Measurements from ENCODE around the gene COX7A1. TPM values are rescaled to one million over a fixed set of nuclear protein-coding genes. Genes with fewer than 3 reads are reported as not detected.
"Not testable (repeated sequence)": the region's sequence is repeated elsewhere in the genome, so short reads cannot be mapped to it uniquely, and the experiment has no call there.

COX7A1 gene
- 39.5 TPM for total RNA-seq

- DNase-seq, result peak; percentile 91
Observed at GRCh38 chr19:36152352-36153091, at the start of gene COX7A1. Gene COX7A1 (minus strand): TSS chr19:36152447. CDS start chr19:36152407, 40 bp downstream.

DNA sequence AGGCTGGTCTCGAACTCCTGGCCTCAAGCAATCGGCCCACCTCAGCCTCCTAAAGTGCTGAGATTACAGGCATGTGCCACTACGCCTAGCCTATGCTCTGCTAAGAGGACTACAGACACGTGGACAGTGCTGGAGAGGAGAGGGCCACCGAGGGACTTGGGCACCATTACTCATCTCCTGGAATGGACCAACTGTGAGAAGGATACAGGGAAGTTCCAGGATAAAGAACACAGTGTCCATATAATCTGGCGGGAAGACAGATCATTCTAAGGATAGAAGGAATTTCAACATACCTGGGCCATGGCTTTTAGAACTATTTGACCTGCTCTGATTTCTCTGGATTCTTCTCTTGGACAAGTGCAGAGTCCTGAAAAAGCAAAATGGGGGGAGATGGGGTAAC, 49.4 kb upstream of the COX7A1 start:
- DNase-seq, result no peak

DNA sequence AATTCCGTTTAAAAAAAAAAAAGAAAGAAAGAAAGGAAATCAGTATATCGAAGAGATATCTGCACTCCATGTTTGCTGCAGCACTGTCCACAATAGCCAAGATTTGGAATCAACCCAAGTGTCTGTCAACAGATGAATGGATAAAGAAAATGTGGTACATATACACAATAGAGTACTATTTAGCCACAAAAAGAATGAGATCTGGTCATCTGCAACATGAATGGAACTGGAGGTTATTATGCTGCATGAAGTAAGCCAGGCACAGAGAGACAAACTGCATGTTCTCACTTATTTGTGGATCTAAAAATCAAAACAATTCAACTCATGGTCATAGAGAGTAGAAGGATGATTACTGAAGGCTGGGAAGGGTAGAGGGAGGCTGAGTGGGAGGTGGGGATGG, 45.9 kb upstream of the COX7A1 start:
- no peak for DNase-seq

GRCh38 chr19:36196249-36196648, 44.0 kb upstream of the COX7A1 start:
- no peak for DNase-seq

GRCh38 chr19:36186722-36187121, 34.5 kb upstream of the COX7A1 start:
- not testable (repeated sequence) for DNase-seq

DNA sequence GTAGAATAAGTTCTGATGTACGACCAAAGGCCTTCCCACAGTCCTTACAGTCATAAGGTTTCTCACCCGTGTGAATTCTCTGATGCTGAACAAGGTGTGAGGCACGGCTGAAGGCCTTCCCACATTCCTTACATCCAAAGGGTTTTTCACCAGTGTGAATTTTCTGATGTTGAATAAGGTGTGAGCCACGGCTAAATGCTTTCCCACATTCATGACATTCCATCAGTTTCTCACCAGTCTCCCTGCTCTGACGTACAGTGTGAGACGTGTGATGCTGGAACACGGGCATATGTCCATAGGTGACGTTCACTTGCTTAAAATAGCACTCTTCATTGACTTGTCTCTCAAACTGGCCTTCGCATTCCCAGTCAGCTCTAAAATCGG, 31.0 kb upstream of the COX7A1 start:
- no peak for DNase-seq

- DNase-seq, result peak; percentile 27
Observed at GRCh38 chr19:36182612-36183244, 30.5 kb upstream of the COX7A1 start.

GRCh38 chr19:36179077-36179476, 26.8 kb upstream of the COX7A1 start:
- DNase-seq, result not testable (repeated sequence)

DNA sequence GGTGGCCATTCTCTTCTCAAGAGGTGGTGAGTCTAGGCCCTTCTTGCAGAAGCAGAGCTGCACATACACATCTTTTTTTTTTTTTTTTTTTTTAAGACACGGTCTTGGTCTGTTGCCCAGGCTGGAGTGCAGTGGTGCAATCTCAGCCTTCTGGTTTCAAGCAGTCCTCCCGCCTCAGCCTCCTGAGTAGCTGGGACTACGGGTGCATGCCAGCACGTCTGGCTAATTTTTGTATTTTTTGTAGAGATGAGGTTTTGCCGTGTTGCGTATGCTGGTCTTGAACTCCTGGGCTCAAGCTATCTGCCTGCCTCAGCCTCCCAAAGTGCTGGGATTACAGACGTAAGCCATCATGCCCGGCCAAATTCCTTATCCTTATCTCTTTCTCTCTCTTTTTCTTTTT, 21.6 kb upstream of the COX7A1 start:
- not testable (repeated sequence) for DNase-seq

DNA sequence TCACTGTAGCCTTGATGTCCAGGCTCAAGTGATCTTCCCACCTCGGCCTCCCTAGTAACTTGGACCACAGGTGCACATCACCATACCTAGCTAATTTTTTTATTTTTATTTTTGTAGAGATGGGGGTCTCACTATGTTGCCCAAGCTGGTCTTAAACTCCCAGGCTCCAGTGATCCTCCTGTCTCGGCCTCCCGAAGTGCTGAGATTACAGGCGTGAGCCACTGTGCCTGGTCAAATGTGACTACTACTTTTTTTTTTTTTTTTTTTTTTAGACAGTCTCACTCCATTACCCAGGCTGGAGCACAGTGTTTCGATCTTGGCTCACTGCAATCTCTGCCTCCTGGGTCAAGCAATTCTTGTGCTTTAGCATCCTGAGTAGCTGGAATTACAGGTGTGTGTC, 20.6 kb upstream of the COX7A1 start:
- no peak for DNase-seq

DNA sequence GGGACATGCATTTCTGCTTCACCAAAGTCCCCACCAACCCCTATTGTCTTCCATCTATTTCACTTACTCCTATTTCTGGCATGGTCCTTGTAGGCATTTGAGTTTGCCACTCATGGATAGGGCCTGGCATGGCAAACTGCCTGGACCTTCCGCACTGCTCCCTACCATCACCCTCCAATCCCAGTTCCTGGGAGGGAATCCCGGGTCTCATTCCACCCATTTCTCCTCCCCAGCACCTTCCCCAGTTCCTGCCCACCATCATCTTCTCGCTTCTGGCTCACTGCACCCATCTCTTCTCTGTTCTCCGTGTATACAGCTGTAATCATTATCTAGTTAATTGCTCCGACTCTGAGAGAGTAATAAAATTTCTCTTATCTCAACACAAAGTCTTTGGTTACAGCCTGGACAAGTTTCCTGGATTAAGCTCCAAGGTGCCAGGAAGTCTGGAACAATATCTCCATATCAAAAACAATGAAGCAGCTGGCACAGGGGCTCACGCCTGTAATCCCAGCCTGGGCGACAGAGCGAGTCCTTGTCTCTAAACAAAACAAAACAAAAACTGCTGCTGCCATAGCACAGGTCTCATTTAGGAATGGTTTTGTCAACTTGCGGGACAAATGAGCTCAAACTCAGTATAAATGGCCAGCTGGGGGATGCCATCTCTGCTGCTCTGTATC, 17.0 kb upstream of the COX7A1 start:
- DNase-seq, result peak; percentile 82

GRCh38 chr19:36163813-36164212, 11.6 kb upstream of the COX7A1 start:
- no peak for DNase-seq

DNA sequence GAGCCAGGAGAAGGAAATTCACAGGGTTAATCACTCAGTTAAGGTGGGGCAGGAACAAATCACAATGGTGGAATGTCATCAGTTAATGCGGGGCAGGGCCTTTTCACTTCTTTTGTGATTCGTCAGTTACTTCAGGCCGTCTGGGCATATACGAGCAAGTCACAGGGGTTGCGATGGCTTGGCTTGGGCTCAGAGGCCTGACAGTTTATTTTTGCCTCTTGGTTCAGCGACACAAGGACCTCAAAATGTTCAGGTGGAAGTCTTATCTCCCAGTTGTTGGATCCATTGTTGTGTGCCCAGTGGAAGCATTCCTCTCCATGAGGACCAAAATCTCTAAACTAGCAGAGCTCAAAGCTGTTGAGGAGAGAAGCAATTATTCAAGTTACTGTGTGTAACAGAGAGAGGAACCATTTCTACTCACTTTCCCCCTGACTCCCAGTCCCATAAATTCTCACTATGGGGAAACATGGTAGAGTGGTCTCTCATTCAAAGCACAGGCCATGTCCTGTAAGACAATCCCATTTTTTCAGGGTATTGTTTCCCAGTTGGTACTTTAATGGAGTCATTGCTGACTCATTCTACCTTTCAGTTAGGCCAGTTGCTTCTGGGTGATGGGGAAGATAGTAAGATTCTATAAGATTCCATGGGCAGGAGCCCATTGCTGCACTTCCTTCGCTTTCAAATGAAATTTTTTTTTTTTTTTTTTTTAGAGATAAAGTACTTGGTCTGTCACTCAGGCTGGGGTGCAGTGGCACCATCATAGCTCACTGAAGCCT, 8.8 kb upstream of the COX7A1 start:
- DNase-seq, result no peak

DNA sequence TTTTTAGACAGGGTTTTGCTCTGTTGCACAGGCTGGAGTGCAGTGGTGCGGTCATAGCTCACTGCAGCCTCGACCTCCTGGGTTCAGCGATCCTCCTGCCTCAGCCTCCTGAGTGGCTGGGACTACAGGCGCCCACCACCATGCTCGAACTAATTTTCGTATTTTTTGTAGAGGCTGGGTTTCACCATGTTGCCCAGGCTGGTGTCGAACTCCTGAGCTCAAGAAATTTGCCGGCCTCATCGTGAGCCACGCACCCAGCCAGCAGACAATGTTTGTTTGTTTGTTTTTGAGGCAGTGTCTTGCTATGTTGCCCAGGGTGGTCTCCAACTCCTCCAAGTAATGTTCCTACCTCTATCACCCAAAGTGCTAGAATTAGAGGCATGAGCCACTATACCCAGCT, 879 bp upstream of the COX7A1 start:
- DNase-seq, result no peak

DNA sequence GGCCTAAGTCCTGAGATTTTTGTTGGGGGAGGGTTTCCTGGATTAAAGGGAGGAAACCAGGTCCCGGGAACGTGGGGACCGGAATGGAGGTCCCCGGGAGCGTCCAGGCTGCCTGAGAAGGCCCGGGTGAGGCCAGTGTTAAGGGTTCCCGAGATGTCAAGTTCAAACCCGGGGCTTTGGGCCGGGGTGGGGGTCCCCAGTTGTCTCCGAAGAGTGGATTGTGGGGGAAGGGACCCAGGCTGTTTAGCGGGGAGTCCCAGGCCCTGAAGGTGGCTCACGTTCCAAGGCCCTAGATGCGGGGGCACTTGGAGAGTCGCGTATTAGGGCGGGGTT, 262 bp downstream of the COX7A1 start:
- no peak for DNase-seq

DNA sequence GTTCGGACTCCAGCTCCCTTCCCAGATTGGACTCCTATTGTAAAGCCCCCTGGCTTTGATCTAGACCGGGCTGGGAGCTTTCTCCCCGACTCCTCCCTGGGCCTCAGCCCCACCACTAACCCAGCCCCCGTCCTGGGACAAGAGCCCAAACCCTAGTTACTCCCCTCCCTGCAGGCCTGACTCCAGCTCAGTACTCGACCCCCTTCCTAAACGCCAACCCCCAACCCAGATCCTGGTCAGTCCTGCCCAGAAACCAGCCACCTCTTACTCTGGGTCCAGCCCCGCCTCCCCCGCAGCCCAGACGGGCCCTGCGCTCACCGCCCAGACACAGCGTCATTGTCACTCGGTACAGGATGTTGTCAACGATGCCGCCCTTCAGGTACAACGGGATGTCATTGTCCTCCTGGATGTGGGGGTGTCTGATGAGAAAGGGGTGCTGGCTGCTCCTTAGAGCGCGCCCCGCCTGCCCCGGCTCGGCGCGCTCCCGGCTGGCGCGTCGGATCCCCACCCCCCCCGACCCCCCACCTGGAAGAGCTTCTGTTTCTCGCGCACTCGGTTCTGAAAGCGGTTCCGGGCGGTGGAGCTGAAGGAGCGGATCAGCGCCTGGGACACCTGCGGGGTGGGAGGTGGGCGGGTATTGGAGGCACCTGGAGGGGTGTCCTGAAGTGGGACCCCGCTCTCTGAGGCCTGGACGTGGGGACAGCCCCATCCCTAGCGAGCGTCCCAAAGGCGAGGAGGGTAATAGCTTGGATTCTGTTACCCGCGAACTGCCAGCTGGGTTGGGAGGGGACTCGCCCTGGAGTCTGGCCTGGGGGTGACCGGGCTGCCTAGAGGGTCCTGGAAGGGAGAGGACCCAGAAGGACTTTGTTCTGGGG, 866 bp downstream of the COX7A1 start:
- peak; percentile 78 for DNase-seq

GRCh38 chr19:36150586-36150985, 1.7 kb downstream of the COX7A1 start:
- no peak for DNase-seq

DNA sequence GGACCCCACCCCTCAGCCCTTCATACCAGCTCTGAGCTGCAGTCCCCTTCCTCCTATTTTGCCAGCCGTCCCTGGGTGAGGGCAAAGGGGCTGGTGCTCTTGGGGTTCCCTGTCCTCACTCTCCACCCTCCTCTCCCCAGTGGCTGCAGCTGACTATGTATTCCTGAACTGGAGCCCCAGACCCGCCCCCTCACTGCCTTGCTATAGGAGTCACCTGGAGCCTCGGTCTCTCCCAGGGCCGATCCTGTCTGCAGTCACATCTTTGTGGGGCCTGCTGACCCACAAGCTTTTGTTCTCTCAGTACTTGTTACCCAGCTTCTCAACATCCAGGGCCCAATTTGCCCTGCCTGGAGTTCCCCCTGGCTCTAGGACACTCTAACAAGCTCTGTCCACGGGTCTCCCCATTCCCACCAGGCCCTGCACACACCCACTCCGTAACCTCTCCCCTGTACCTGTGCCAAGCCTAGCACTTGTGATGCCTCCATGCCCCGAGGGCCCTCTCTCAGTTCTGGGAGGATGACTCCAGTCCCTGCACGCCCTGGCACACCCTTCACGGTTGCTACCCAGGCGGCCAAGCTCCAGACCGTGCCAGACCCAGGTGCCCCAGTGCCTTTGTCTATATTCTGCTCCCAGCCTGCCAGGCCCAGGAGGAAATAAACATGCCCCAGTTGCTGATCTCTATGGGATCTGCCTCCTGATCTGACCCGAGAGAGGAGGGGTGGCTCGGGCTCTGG, 2.4 kb downstream of the COX7A1 start:
- DNase-seq, result peak; percentile 28

- DNase-seq, result no peak
Observed at GRCh38 chr19:36144624-36145023, 7.6 kb downstream of the COX7A1 start.

GRCh38 chr19:36142496-36142895, 9.8 kb downstream of the COX7A1 start:
- DNase-seq, result no peak

- DNase-seq, result no peak
Observed at GRCh38 chr19:36142046-36142445, 10.2 kb downstream of the COX7A1 start.
